Transverse colon (tissue), 3 donors: ENCODE measurements around the gene C14orf180.

Experiments
- CTCF ChIP-seq, 5 experiments: fragments of 200-600 bp in 3 of 5; fragments of 450-650 bp in 2 of 5; sonication (generic) in 3 of 5; IDR thresholded peaks; 1 replicate in 2 of 5; 2 replicates in 3 of 5; pipeline ENCODE4 v1.5.1; 2016 to 2017; ENCODE audit warnings: antibody characterized with exemption in 5 of 5, inconsistent platforms in 3 of 5, mild to moderate bottlenecking in 2 of 5, moderate library complexity in 1 of 5
- POLR2A ChIP-seq: fragments of 450-650 bp; IDR thresholded peaks from one replicate; pipeline ENCODE4 v1.6.1; 2016; ENCODE audit warnings: antibody characterized with exemption, mild to moderate bottlenecking, moderate library complexity

DNA sequence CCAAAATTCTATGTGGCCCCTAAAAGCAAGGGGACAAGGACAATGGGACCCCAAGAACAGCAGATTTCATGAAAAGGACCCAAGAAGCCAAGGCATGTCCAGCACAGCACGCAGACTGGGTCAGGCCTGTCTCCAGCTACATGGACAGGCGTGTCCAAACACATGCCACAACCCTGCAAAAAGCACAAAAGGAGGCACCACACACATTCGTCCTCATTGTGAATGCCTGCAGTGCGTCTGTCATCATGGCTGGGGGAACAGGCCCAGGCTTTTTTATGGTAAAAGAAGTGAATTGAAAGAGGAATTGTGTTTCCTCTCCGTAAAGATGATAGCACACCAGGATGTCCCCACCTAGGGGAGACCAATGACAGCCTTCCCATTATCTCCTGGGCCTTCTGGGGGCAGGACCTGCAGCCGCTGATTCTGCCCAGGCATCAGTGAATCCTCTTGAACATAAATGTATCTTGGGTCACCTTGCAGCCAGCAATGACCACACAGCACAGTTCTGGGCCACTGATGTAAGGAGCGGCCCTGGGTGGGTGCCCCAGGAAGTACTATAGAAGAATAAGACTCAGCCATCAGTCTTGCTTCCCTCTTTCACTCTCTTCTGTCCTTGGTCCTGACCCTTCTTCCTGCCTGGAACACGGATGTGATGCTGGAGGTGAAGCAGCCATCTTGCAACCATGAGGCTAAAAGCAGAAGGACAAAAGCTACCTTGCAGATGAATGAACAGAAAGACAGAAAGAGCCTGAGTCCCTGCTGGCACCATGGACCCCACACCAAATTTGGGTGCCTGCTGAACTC lies 29.8 kb upstream of the C14orf180 start:
- TF ChIP-seq CTCF (IDR thresholded peaks at IDR 0.05): no peak
- no peak for TF ChIP-seq POLR2A
